Measurements from ENCODE around the gene TRAPPC11.
A peak's percentile ranks its signal among the peaks of the same experiment; 100 is the strongest.
"Not testable (repeated sequence)": the region's sequence is repeated elsewhere in the genome, so short reads cannot be mapped to it uniquely, and the experiment has no call there.

The TRAPPC11 gene

DNA sequence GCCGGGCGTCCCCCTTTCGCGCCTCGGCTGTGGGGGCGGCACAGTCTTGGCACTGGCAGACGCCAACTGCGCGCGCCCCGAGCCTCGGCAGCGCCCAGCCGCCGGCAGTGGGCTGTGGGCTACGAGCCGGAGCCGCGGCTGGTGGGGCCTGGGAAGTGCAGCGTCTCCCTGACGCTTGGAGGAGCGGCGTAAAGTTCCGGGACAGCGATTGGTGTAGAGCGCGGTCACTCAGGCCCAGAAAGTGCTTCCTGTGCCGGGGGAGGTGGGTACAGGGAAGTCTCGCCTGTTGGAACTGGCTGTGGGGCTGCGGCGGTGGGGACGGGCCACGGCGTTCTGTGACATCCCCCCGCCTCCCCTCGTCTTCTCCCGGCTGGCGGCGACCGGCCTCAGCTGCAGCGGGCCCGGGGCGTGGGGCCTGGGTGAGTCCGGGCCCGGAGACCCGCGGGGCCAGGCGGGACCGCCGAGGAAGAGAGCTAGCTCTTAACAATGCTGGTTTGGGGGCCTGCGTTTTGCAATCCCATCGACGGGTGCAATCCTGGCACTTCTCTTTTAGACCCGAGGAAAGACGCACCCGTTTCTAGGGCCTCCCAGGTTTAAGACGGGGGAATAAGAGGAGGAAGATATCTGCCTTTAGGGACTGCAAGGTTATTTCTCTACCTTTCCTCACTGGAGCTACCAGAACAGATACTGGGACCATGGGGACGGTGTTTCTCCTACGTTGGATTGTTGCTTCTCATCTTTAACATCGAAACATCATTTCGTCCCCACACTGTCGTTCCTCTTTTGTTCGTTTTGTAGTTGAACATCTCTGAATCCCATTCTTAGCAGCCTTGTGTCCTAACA lies at the start of gene TRAPPC11, which contains the start of gene RWDD4:
Gene TRAPPC11, plus strand, starts transcription at position 265 of the 843 bp plus-strand sequence. CDS start 4,575 bp downstream, outside the sequence.
Gene RWDD4, minus strand, starts transcription at position 157 of the 843 bp plus-strand sequence. CDS start 233 bp downstream, outside the sequence.
- peak; percentile 83 to 87 for DNase-seq (ENCODE audit: low read depth in 2 of 2)

DNA sequence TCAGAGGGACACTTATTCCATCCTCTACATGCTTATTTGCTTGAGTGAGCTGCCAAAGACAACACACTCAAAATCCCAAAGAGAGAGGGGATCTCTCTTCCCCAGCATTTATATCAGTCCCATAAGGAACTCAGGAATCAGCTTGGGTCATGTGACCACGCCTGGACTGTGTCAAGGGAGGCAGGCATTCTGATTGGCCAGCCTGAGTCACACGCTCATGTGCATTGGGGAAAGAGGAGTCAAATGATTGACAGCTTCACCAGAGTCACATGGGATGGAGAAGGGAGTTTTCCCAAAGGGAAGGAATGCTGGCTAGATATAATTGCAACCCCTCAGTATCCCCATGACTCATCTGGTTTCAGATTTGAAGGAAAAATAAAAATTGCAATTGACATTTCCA lies 49.1 kb upstream of the TRAPPC11 start:
- DNase-seq (ENCODE audit: low read depth in 2 of 2): no peak

DNA sequence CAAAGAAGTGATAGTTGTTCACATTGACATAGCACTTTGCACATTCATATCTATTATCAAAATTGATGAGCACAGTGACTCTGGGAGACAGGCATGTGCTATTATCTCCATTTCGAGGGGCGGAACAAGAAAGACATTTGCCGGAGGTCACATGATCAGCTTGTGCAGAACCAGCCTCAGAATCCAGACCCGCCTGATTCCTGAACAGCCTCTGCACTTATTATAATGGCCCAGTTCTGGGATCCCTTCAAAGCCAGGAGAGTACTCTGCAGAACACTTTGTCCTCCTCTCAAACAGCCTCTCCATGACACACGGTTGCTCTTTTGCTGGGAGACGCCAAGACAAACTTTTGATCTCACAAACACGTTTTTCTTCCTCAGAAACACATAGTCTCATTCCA lies 48.5 kb upstream of the TRAPPC11 start:
- no peak for DNase-seq (ENCODE audit: low read depth in 2 of 2)

DNA sequence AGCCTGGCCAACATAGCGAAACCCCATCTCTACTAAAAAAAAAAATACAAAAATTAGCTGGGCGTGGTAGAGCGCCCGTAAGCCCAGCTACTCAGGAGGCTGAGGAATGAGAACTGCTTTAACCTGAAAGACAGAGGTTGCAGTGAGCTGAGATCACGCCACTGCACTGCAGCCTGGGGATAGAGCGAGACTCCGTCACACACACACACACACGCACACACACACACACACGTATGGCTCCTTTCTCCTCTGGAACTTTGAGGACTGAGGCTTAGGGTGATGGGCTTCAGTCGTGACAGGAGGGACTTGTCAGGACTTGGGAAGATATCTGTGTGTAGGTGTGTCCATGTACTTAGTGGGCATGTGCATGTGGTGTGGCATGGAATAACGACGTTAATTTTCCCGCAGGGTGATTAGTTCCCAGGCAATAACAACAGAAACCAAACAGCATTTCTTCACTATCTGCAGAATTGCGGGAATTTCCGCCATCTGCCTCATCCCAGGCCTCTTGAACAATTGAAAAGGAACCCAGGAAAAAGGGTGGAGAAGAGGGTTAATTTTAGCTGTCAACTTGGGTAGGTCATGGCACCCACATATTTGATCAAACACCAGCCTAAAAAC lies 47.8 kb upstream of the TRAPPC11 start:
- no peak for DNase-seq (ENCODE audit: low read depth in 2 of 2)

DNA sequence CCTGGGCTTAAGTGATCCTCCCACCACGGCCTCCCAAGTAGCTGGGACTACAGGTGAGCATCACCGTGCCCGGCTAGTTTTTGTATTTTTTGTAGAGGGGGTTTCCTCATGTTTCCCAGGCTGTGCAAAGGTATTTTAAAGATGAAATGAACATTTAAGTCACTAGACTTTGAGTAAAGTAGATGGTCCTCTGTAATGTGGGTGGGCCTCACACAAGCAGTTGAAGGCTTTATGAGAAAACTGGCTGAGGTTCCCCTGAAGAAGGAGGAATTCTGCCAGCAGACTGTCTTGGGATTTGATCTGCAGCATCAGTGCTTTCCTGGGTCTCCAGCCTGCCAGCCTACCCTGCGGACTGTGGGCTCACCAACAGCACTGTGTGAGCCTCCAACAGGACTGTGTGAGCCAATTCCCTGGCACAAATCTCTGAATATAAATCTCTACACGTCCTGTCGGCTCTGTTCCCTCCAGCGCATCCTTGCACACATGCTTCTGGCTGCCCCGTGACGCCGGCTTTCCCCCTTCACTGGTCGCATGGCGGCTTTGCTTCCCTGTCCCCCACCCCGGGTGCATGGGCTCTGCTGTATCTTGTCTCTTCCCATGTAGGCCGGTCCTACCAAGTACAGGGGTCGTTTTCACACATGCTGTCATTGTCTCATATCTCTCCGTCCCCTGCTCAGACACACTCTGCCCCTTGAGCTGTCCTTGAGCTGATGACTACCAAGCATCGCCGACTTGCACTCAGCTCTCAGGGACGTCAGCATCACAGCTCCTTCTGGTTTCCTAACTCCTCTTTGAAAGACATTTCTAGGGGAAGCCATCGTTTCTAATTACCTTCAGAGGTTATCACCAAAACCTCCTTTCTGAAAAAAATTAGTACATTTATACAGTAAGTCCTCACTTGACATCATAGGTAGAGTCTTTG lies 46.5 kb upstream of the TRAPPC11 start:
- DNase-seq (ENCODE audit: low read depth in 2 of 2): no peak

DNA sequence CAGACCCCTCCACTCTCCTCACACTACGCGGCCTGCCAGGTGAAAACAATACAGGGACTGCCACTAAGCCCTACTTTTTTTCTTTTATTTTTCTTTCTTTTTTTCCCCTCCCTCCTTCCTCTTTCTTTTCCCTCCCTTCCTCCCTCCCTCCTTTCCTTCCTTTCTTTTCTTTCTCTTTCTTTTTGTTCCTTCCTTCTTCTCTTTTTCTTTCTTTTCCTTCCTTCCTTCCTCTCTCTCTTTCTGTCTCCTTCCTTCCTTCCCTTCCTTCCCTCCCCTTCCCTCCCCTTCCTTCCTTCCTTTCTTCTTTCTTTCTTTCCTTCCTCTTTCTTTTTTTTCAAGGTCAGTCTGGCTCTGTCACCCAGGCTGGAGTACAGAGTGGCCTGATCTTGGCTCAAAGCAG lies 42.0 kb upstream of the TRAPPC11 start:
- DNase-seq (ENCODE audit: low read depth in 2 of 2): no peak

DNA sequence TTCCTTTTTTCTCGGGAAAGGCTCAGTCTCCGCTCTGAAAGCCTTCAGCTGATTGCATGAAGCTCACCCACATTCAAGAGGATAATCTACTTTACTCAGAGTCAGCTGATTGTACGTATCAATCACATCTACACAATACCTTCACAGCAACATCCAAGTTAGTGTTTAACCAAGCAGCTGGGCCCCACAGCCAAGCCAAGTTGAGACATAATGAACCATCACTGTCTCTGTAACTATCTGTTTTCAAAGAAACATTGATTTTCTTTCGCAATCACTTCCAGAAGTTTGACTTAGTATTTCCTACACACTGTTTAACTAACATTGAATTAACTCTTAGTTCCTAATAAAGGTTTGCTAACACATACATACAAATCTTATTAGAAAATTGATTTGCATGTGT lies 40.4 kb upstream of the TRAPPC11 start:
- no peak for DNase-seq (ENCODE audit: low read depth in 2 of 2)

DNA sequence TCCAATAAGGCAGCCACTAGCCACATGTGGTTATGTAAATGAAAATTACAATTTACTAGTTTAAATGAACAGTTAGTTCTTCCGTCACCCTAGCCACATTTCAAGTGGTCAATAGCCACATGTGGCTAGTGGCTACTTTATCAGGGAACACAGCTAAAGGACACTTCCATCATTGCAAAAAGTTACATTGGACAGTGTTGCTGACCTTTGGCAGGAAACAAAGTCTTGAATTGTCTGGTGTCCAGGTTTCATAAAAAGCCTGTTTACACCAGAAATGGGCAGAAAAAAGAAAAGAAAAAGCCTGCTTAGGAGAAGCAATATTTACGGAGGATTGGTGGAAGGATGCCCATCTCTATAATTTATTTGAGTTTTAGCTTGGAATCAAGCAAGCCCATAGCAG lies 38.7 kb upstream of the TRAPPC11 start:
- DNase-seq (ENCODE audit: low read depth in 2 of 2): no peak

DNA sequence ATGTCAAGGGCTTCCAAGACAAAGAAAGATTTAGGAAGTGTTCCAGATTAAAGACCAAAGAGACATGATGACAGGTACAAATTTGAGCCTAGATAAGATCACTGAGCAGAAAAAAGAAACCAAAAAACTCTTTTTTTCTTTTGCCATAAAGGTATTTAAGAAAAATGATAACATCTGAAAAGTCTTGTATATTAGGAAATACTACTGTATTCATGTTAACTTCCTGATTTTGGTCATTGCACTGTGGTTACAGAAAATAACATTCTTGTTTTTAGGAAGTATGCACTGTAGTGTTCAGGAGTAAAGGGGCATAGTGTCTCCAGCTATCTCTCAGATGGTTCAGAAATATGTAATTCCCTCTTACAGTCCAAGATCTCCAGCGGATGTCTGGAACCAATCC lies 37.2 kb upstream of the TRAPPC11 start:
- DNase-seq (ENCODE audit: low read depth in 2 of 2): no peak

DNA sequence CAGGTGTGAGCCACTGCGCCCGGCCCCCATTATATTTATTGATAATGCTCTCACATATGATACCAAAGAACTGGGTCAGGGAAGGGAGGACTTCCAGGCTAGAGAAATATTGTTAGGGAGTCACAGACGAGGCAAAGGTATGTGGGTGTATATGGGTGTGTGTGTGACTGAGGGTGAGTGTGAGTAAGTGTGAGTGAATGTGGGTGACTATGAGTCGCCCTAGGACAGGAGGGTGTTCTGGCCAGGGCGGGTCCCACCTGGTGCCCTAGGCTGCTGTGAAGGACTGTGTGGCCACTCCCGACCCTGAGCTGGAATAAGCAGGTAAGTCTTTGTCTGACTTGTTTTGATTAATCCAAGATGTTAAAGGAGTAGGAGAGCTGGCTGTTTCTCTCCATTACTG lies 34.5 kb upstream of the TRAPPC11 start:
- no peak for DNase-seq (ENCODE audit: low read depth in 2 of 2)

DNA sequence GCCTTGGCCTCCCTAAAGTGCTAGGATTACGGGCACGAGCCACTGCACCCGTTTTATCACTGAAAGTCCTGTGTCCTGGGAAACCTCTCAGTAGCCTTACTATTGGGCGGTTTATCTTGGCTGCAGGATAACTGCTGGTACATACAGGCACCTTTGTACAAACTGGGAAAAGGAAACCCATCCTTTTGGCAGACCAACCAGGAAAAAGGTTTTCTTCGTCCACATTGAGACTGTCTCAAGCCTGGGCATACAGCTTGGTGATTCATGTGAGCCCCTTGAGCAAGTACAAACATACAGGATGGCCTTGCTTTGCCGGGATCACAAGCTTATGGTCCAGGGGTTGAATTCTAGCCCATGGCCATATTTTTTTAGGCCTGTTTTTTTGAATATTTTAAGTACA lies 32.9 kb upstream of the TRAPPC11 start:
- no peak for DNase-seq (ENCODE audit: low read depth in 2 of 2)

DNA sequence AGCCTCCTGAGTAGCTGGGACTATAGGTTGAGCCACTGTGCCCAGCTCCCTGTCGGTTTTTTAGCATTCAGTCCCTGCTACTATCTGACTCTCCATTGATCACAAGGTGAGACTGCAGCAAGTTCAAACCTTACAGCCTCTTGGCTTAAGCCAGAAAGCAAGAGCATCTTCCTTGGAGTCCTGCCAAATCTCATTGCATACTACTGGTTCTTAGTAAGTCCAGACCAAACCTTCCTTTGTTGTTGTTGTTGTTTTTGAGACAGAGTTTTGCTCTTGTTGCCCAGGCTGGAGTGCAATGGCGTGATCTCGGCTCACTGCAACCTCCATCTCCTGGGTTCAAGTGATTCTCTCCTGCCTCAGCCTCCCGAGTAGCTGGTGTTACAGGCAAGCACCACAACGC lies 31.8 kb upstream of the TRAPPC11 start:
- DNase-seq (ENCODE audit: low read depth in 2 of 2): not testable (repeated sequence)

DNA sequence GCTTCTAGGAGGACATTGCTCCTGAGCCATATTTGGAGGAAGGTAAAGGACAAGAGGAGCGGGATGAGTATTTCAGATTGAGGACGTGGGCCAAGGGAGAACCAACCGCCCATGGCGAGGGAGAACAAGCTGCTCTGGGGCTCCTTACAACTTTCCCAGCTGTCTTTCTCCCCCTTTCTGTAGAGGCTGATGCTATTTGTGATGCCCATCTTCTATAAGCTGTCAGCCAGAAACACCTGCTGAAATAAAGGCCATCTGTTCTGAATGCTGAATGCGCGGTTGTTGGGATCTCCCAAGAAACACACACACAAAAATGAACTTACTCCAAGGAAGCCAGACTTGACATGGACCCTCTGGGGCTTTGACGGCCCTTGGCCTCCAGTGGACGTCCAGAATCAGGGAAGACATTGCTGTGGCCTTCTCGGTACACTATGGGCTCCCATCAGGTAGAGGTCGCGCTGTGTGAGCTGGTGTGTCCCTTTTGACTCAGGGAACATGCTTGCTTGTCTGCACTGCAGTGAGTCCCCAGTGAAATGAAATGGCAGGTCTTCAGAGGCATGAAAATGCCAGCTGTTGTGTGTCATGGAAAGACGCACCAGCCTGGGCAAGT lies 31.0 kb upstream of the TRAPPC11 start:
- no peak for DNase-seq (ENCODE audit: low read depth in 2 of 2)

DNA sequence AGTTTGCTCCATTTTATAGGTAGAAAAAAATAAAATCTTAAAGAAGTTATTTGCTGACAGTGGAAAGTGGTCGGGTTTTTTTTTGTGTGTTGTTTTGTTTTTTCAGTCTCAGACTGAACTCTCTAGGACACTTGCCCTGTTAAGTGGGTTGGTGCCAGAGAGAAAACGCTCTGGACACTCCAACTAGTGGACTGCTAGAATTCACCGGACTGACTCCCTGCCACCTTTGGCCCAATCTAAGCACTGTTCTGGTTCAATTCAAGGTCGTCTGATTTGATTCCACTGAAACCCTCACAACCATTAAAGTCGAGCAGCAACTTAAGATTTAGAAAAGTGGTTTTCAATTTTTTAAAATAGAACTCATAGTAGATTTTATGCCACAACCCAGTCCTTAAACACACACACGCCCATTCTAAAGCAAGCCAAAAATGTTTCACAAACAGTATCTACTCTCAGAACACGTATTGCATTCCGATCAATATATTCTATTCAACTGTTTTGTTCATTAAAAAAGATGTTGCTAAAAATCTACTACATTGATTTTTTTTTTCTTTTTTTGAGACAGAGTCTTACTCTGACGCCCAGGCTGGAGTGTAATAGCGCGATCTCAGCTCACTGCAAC lies 27.4 kb upstream of the TRAPPC11 start:
- DNase-seq (ENCODE audit: low read depth in 2 of 2): no peak

DNA sequence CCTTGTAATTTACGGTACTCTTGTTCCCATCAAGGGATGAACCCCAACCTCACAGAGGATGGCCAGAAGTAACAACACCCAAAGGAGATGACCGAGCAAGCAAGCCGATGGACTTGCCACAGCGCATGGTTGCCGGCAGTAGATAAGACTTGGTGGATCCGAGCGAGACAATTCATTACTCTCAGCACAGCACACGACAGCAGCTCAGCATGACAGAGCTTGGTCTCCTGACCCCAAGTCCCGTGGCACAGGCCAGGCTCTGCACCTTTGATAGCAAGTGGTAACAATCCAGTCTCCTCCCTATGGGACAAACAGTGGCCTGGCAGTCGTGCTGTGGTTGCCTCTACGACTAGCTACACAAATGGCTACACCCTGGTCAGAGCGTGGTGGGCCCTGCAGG lies 26.4 kb upstream of the TRAPPC11 start:
- DNase-seq (ENCODE audit: low read depth in 2 of 2): no peak

DNA sequence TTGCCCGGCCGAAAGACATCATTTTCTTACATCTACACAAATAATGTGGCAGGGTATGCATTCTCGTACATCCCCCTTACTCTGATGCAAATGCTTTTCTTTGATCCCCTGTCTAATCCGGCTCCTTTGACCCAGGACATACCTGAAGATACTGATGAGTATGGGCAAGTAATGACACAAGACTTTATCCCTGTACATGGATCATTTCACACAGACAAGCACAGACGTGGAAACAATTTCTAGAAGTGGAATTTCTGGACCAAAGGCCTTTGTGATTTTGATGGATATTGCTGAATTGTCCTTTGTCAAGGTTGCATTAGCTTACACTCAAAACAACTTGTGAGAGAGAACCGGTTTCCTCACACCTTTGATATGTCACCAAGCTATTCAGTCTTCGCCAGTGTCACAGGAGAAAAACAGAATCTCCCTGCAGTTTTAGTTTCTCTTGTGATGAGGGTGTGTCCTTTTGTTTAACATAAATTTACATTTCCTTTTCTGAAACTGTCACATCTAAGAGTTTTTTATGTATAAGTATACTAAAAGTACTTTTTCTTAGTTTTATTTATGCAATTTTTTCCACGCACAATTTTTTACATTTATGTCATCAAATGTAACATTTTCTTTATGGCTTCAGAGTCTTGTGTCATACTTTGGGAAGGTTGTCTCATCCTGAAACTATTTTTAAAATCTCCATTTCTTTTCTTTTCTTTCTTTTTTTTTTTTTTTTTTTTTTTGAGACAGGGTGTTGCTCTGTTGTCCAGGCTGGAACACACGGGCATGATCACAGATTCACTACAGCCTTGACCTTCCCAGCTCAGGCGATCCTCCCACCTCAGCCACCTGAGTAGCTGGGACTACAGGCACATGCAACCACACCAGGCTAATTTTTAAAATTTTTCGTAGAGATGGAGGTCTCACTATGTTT lies 25.4 kb upstream of the TRAPPC11 start:
- no peak for DNase-seq (ENCODE audit: low read depth in 2 of 2)

DNA sequence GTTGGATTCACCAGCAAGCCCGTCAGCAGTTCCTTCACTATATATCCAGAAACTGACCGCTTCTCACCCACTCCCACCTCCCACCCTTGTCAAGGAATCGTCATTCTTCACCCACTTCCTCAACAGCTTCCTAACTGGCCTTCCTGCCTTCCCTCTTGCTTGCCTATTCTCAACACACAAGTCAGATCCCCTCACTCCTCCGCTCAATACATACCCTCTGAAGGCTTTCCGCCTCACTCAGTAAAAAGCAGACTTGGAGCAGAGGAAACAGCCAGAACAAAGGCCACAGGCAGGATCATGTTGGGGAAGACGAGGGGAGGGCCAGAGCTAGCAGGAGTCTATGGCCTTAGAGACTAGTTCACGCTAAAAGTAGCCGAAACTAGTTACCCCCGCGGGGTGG lies 23.8 kb upstream of the TRAPPC11 start:
- DNase-seq (ENCODE audit: low read depth in 2 of 2): no peak

DNA sequence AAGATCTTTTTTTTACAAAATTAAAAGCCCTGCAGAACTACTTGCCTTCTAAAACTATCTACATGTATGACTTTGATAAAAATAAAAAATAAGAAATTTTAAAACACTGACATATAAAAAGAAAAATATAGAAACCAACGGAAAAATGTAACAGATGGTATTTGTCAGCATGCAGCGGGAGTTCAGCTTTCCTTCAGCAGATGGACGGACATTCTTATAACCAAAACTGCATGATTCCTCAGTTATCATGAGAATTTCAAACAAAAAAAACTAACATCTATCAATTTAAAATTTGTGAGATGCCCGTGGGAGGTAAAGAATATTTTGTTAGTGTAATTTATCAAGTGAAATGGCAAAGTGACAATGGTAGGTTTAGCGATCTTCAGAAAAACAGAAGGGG lies 23.4 kb upstream of the TRAPPC11 start:
- no peak for DNase-seq (ENCODE audit: low read depth in 2 of 2)

DNA sequence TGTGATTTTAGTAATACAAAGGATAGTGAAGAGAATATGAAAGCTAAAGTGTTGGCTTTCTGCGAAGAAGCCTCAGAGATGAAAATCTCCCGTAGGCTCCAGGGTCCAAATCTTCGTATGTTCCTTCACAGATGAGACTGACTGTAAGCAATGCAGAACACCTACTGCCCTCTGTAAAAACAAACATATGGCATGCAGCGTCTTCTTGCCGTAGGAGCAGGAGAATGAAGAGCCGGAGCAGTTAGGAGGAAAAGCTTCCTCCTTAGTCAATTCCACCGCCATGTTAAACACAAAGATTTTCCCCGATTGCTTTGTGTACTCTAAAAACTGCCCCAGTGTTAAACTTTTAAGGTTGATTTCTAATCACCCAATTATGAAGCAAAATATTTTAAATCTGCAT lies 22.6 kb upstream of the TRAPPC11 start:
- no peak for DNase-seq (ENCODE audit: low read depth in 2 of 2)

DNA sequence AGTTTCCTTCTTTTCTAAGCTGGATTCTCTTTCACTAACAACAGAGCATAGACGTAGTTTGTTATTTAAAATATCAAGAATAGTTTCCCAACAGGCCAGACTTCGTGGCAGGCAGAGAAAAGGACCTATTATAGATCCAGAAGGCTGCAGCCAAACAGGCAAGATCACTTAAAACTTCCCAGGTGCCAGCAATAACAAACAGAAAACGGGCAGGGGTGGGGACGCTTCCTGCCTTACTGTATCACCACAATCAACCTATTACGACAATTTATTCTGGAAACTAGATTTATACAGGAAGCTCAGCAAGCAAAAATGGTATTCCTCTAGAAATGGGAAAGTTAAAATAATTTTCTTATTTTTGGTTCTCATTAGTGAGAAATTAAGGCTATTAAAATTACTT lies 22.2 kb upstream of the TRAPPC11 start:
- DNase-seq (ENCODE audit: low read depth in 2 of 2): no peak

Data from stimulated activated CD4-positive, alpha-beta T cell treated with anti-CD3 and anti-CD28 coated beads, Interleukin-1b, Interleukin-23, amount 100 ng/mL, for 1 hour (primary cell).